ENCODE measurements around the gene LSP1.

GRCh38 chr11:1866226-1866625 is 13.3 kb downstream of the LSP1 start:
- TF ChIP-seq EZH2 (IDR thresholded peaks at IDR 0.05; ENCODE audit: borderline replicate concordance) (no peak), CTCF (IDR thresholded peaks at IDR 0.05; ENCODE audit: poor library complexity) (no peak)
